GM12892 (cell line): ENCODE data around the gene RASA2.

Experiments used
- POLR2A ChIP-seq: IDR thresholded peaks from 2 replicates; pipeline ENCODE4 v1.6.1; 2011; ENCODE audit warnings: low read depth, low read length, control low read depth
- POLR2AphosphoS5 ChIP-seq: IDR thresholded peaks from 2 replicates; pipeline ENCODE4 v1.6.1; 2011; ENCODE audit warnings: low read depth, low read length, control low read depth
- TAF1 ChIP-seq: IDR thresholded peaks from 2 replicates; pipeline ENCODE4 v1.6.1; 2011; ENCODE audit warnings: low read depth, mild to moderate bottlenecking, control low read depth, low read length, borderline replicate concordance

GRCh38 chr3:141643796-141644195 lies 157.0 kb downstream of the RASA2 start:
- no peak for TF ChIP-seq POLR2A
- TF ChIP-seq POLR2AphosphoS5 = no peak
- no peak for TF ChIP-seq TAF1
